ENCODE data around the gene TNFAIP8L1.
"Not testable (repeated sequence)": the region's sequence is repeated elsewhere in the genome, so short reads cannot be mapped to it uniquely, and the experiment has no call there.

The TNFAIP8L1 gene

DNA sequence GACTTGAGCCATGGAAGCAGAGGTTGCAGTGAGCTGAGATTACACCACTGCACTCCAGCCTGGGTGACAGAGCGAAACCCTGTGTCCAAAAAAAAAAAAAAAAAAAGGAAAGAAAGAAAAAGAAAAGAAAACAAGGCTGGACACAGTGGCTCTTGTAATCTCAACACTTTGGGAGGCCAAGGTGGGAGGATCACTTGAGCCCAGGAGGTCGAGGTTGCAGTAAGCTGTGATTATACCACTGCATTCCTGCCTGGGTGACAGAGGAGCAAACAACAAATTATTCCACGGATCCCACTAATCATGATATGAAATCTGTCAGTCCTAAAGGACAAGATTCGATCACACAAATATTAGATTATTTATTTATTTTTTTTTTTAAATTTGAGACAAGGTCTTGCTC lies 33.9 kb downstream of the TNFAIP8L1 start:
- peaks cover 32% of the 10 kb centered on the region for H3K36me3 ChIP-seq
- no peak for TF ChIP-seq Cebpa-rat (IDR thresholded peaks at IDR 0.05)
- no peak overlapping the region for H3K4me2 ChIP-seq
- H4K20me1 ChIP-seq = peaks cover 9% of the 10 kb centered on the region; the same call in 1 of the 2 replicates
- H3K4me3 ChIP-seq = no peak overlapping the region
- H3K4me1 ChIP-seq = peaks cover 17% of the 10 kb centered on the region
- no peaks in the 10 kb centered on the region for H3K9me3 ChIP-seq
- no peak overlapping the region for H3K9ac ChIP-seq
- H3K27me3 ChIP-seq = no peaks in the 10 kb centered on the region
- H3K27ac ChIP-seq = no peak overlapping the region

DNA sequence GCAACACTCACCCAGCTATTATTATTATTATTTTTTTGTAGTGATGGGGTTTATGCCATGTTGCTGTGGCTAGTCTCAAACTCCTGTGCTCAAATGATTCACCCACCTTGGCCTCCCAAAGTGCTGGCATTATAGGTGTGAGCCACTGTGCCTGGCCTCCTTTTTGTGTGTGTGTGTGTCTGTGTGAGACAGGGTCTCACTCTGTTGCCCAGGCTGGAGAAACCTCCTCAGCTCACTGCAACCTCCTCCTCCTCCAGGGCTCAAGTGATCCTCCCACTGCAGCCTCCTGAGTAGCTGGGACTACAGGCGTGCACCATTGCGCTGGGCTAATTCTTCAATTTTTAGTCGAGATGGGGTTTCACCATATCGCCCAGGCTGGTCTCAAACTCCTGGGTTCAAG lies 34.4 kb downstream of the TNFAIP8L1 start:
- Histone ChIP-seq H4K20me1 (peaks cover 9% of the 10 kb centered on the region; the same call in 1 of the 2 replicates), H3K4me3 (no peak overlapping the region), H3K27ac (no peak overlapping the region), H3K36me3 (peaks cover 32% of the 10 kb centered on the region), H3K9me3 (no peaks in the 10 kb centered on the region), H3K27me3 (no peaks in the 10 kb centered on the region), H3K9ac (no peak overlapping the region), H3K4me2 (no peak overlapping the region), H3K4me1 (peaks cover 14% of the 10 kb centered on the region)
- TF ChIP-seq Cebpa-rat (IDR thresholded peaks at IDR 0.05) = no peak

DNA sequence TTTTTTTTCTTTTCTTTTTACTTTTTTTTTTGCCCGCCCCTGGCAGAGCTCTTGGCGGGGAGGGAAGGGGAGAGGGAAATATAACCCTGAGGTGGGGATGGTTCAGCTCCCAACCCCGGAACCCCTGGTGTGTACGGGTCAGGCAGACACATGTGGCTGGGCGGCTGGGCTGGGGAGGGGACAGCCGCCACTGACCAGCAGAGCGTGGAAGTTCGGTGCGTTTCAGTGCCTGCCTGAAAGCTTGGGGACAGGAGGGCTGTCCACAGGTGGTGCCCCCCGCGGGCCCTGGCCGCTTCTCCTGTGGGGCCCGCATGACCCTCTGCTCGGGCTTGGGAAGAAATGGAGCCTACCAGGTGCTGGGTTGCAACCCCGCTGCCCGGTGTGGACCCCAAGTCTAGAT lies 36.0 kb downstream of the TNFAIP8L1 start:
- H3K9ac ChIP-seq = no peak overlapping the region
- no peak overlapping the region for H3K4me3 ChIP-seq
- H3K36me3 ChIP-seq = peaks cover 45% of the 10 kb centered on the region
- H3K4me1 ChIP-seq = peaks cover 5% of the 10 kb centered on the region
- no peak overlapping the region for H3K27ac ChIP-seq
- H4K20me1 ChIP-seq = no peaks in the 10 kb centered on the region
- H3K4me2 ChIP-seq = no peak overlapping the region
- H3K27me3 ChIP-seq = no peaks in the 10 kb centered on the region
- no peaks in the 10 kb centered on the region for H3K9me3 ChIP-seq
- no peak for TF ChIP-seq Cebpa-rat (IDR thresholded peaks at IDR 0.05)

DNA sequence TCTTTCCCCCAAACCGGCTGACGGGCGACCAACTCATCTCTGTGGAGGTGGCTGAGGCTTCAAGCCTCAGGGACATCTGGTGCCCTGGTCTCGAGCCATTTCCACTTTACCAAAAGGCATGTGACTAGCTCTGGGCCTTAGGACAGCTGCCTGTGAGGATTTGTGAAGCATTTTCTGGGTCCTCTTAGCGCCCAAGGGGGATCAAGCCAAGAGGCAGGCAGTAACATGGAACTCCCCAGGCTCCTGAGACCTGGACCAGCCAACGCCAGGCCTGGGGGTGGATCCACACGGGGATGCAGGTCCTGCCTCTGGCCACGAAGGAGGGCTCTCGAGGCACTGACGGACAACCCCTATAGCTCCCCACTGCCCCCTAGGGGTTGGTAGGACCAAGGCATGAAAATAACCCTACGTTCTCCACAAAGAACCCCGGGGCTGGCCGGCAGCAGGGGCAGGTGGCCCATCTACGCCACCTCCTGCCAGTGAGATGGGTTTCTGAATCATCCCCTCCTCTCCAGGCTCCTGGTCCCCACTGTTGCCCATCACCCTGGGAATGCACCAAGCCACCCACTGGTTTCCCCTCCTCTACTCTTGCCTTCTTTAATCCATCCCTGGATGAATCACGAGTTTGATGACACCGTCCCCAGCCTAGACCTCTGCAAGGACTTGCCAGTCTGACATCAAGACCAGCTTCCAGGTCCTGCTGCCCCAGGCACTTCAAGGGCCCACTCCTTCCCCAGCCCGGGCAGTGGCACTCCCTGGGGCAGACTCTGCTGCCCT lies 37.8 kb downstream of the TNFAIP8L1 start:
- H3K4me3 ChIP-seq = no peak overlapping the region
- H3K27ac ChIP-seq = no peak overlapping the region
- H3K27me3 ChIP-seq = no peaks in the 10 kb centered on the region
- H3K4me2 ChIP-seq = no peak overlapping the region
- no peaks in the 10 kb centered on the region for H4K20me1 ChIP-seq
- H3K9ac ChIP-seq = no peak overlapping the region
- TF ChIP-seq Cebpa-rat (IDR thresholded peaks at IDR 0.05) = no peak
- peaks cover 63% of the 10 kb centered on the region for H3K36me3 ChIP-seq
- H3K4me1 ChIP-seq = no peaks in the 10 kb centered on the region
- H3K9me3 ChIP-seq = no peaks in the 10 kb centered on the region

DNA sequence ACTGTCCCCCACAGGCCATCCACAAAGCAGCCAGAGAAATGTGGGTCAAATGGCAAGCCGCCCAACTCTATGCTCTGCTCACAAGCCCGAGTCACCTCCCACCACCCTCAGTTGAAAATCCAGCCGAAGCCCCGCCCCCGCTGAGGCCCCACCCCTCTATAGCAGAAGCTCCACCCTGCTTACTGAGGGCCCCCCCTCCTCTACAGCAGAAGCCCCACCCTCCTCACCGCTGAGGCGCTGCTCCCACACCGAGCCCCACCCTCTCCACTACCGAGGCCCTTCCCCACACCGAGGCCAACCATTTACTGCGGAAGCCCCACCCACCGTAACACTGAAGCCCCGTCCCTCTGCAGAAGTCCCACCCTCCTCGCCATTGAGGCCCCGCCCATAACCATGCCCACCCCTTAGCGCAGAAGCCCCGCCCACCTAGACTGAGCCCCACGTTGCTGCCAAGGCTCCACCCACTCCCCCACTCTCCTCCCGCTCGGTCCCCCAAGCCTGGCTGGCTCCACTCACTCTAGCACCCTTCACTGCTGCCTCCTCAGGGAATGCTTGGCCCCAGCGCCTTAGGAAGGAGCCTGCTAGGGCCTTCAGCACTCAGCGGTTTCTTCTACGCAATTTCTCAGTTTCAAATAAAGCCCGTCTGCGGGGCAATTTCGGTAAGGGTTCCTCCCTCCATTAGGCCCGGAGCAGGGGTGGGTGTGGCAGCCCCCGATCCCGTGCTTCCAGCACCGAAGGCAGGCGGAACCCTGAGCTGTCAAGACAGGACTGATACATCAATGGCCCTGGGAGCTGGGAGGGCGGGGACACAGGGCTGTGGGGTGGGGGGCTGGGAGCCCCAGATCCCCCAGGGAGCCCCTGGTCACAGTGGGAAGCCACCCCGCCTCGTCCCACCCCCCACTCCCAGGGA lies 39.8 kb downstream of the TNFAIP8L1 start:
- Histone ChIP-seq H3K27me3 (no peaks in the 10 kb centered on the region), H3K27ac (no peak overlapping the region), H3K9ac (no peak overlapping the region), H3K4me2 (no peak overlapping the region), H4K20me1 (no peaks in the 10 kb centered on the region), H3K36me3 (peaks cover 83% of the 10 kb centered on the region), H3K4me3 (no peak overlapping the region), H3K4me1 (no peaks in the 10 kb centered on the region), H3K9me3 (no peaks in the 10 kb centered on the region)
- no peak for TF ChIP-seq Cebpa-rat (IDR thresholded peaks at IDR 0.05)

DNA sequence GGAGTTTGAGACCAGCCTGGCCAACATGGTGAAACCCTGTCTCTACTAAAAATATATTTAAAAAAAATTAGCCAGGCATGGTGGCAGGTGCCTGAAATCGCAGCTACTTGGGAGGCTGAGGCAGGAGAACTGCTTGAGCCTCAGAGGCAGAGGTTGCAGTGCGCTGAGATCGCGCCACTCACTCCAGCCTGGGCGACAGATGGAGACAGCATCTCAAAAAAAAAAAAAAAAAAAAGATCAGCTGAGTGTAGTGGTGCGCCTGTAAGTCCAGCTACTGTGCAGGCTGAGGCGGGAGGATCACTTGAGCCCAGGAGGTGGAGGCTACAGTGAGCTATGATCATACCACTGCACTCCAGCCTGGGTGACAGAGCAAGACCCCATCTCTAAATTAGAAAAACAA lies 40.7 kb downstream of the TNFAIP8L1 start:
- H4K20me1 ChIP-seq, H3K4me2 ChIP-seq: not testable (repeated sequence)

DNA sequence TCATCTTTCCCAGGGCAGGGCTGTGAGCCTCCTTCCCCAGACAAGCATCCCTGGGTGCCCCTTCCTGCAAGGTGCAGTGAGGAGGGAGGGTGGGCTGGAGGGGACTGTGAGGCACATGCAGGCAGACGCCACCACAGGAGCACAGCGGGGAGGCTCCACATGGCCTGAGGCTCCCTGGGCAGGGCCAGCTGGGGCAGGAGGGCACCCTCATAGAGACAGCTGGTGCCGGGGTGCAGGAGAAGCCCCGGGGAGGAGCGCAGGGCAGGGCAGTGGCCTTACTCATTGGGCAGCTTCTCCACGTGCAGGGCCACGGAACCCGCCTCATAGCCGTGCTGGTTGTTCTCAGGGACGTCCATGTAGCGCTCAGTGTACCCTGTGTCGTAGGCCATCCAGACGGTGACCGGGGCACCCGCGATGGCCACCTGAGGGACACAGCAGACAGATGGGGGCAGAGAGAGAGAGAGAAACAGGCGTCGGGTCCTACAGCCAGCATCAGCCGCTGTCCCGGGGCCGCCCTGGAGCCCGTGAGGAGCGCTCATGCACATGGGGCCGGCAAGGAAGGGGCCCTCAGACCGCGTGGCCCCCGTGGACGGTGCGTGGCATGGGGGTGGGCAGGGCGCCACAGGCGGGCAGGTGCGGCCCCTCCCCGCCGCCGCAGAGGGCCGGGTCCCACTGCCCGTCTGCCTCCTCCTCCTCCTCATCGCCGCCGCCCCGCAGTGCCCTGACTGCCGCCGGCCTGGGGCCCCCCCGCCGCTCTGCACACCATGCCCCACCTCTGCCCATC lies 43.3 kb downstream of the TNFAIP8L1 start:
- H4K20me1 ChIP-seq = peaks cover 9% of the 10 kb centered on the region; the same call in 1 of the 2 replicates
- no peak overlapping the region for H3K27ac ChIP-seq
- peaks cover 94% of the 10 kb centered on the region for H3K36me3 ChIP-seq
- H3K9me3 ChIP-seq = no peaks in the 10 kb centered on the region
- no peak overlapping the region for H3K4me2 ChIP-seq
- TF ChIP-seq Cebpa-rat (IDR thresholded peaks at IDR 0.05) = no peak
- no peaks in the 10 kb centered on the region for H3K27me3 ChIP-seq
- peaks cover 15% of the 10 kb centered on the region for H3K4me1 ChIP-seq
- H3K9ac ChIP-seq = no peak overlapping the region
- H3K4me3 ChIP-seq = no peak overlapping the region

More for the DNA sequence above, 40.7 kb downstream of the TNFAIP8L1 start:
- not testable (repeated sequence) for H3K4me1 ChIP-seq, H3K4me3 ChIP-seq, H3K9me3 ChIP-seq, H3K27ac ChIP-seq, H3K9ac ChIP-seq, H3K27me3 ChIP-seq
- H3K36me3 ChIP-seq = peaks cover 92% of the 10 kb centered on the region

DNA sequence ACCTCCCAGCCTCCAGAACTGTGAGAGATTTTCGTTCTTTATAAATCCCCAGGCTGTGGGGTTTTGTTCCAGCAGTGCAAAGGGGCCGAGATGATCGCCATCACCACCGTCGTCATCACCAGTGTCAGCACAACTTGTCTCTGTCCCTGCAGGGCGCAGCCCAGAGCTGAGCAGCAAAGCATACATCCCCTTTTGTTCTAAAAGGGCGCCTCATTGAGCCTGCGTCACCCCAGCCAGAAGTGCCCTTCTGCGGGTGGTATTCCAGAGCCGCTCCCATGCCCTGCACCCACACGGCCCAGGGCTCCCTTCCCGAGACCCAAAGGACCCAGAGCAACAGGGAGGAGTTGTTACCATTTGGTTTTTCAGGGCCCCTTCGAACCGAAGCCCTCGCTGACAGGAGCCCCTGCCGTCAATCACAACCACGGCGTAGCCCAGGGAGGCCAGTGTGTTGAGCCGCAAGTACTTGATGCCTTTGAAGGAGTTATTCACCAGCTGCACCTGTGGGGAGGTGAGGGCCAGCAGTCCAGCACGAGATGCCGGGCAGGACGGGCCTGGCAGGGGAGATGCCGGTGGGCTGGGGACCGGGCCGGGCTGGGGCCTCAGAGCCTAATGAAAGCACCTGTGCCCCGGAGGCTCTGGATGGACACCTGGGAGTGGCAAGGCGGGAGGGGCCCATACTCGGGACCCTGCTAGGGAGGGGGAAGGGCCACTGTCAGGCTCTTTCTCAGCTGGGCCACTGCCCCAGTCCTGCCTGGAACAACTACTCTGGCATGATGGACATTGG lies 45.2 kb downstream of the TNFAIP8L1 start:
- Histone ChIP-seq H3K27ac (no peak overlapping the region), H4K20me1 (peaks cover 9% of the 10 kb centered on the region; the same call in 1 of the 2 replicates), H3K4me1 (peaks cover 22% of the 10 kb centered on the region), H3K4me3 (no peak overlapping the region), H3K4me2 (no peak overlapping the region), H3K36me3 (peaks cover 96% of the 10 kb centered on the region), H3K9ac (no peak overlapping the region), H3K9me3 (no peaks in the 10 kb centered on the region), H3K27me3 (no peaks in the 10 kb centered on the region)
- no peak for TF ChIP-seq Cebpa-rat (IDR thresholded peaks at IDR 0.05)

DNA sequence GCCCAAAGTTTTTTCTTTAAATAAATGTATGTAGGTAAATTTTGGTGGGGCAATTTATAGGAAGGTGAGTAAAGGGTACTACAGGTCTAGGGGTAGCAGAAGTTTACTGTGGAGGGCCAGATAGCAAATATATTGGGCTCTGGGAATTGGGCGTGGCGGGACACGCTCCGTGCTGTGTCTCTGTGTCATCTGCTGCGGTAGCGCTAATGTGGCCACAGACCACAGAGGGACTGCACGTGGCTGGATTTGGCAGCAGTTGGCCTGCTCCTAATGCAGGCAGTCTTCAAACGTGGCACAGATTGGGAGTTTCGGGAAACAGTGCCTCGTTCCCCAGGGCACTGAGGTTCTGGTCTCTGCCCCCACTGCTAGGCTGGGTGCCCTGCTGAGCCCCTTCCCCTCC lies 47.4 kb downstream of the TNFAIP8L1 start:
- H4K20me1 ChIP-seq = peaks cover 10% of the 10 kb centered on the region; the same call in 1 of the 2 replicates
- H3K27me3 ChIP-seq = no peaks in the 10 kb centered on the region
- TF ChIP-seq Cebpa-rat (IDR thresholded peaks at IDR 0.05) = no peak
- H3K9ac ChIP-seq = no peak overlapping the region
- H3K27ac ChIP-seq = peak overlapping the region; percentile 37; the same call in 1 of the 2 replicates
- H3K4me3 ChIP-seq = no peak overlapping the region
- peaks cover 92% of the 10 kb centered on the region for H3K36me3 ChIP-seq
- no peaks in the 10 kb centered on the region for H3K9me3 ChIP-seq
- peak overlapping the region; percentile 72 for H3K4me2 ChIP-seq
- H3K4me1 ChIP-seq = peaks cover 25% of the 10 kb centered on the region
